Hepatocyte (in vitro differentiated cells): ENCODE data around the gene TBC1D7.

ENCODE experiments used
- CTCF ChIP-seq: fragments of 200-600 bp; sonication (generic); IDR thresholded peaks from 2 replicates; pipeline ENCODE4 v1.5.1; 2016; ENCODE audit warnings: antibody characterized with exemption, mild to moderate bottlenecking; ENCODE audit not compliant: poor library complexity
- EZH2 ChIP-seq: fragments of 200-600 bp; sonication (generic); IDR thresholded peaks from 2 replicates; pipeline ENCODE4 v1.6.1; 2016; ENCODE audit warnings: antibody characterized with exemption, mild to moderate bottlenecking, borderline replicate concordance
- EZH2phosphoT487 ChIP-seq: fragments of 200-600 bp; sonication (generic); IDR thresholded peaks from one replicate; pipeline ENCODE4 v1.6.1; 2018; ENCODE audit warnings: antibody characterized with exemption, mild to moderate bottlenecking, low read depth, moderate library complexity; ENCODE audit not compliant: unreplicated experiment, severe bottlenecking

GRCh38 chr6:13273931-13274706 lies 54.2 kb downstream of the TBC1D7 start:
- TF ChIP-seq EZH2 (no peak), CTCF (no peak), EZH2phosphoT487 (no peak)
